A375 (cell line): ENCODE measurements around the gene L1TD1. TPM values are rescaled to one million over a fixed set of nuclear protein-coding genes. Genes with fewer than 3 reads are reported as not detected.

Experiments used
- total RNA-seq: library from RNA; depleted of rRNA; stranded (reverse); fragments of >200 nt; shearing (Covaris generic); gene quantifications from 2 replicates; pipeline ENCODE4 v1.2.3, GENCODE V29; 2014; rRNA removed

The L1TD1 gene
- not detected in 2 replicates for total RNA-seq

GRCh38 chr1:62194651-62195544, at the start of gene L1TD1:
TSS of gene L1TD1 (plus strand) at chr1:62194849. CDS start at chr1:62206629, 11,780 bp downstream.

Other genes with a start within 250 kb of the L1TD1 start
- not detected in 2 replicates for gene KANK4, start 124.6 kb downstream of the L1TD1 start, total RNA-seq
- gene USP1, start 242.2 kb downstream of the L1TD1 start, total RNA-seq: 56.0 and 57.8 TPM in 2 replicates